ENCODE measurements around the gene NLRP9.
"Not testable (repeated sequence)": the region's sequence is repeated elsewhere in the genome, so short reads cannot be mapped to it uniquely, and the experiment has no call there.

The NLRP9 gene

DNA sequence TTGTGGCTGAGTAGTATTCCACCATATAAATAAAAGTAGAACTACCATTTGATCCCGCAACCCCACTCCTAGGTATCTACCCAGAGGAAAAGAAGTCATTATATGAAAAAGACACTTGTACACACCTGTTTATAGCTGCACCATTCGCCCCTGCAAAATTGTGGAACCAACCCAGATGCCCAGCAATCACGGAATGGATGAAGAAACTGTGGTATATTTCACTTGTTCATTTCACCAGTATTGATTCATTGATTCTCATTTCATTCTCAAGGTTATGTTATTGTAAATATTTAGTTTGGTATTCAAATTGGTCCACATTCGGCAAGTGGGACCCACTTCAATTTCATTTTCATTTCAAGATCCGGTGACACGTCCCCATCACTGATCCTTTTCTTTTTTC is 12.5 kb upstream of the NLRP9 start:
- H3K27ac ChIP-seq = no peak overlapping the region
- TF ChIP-seq ZFX (IDR thresholded peaks at IDR 0.05; ENCODE audit: borderline replicate concordance) = no peak
- TF ChIP-seq, protein P1, sequence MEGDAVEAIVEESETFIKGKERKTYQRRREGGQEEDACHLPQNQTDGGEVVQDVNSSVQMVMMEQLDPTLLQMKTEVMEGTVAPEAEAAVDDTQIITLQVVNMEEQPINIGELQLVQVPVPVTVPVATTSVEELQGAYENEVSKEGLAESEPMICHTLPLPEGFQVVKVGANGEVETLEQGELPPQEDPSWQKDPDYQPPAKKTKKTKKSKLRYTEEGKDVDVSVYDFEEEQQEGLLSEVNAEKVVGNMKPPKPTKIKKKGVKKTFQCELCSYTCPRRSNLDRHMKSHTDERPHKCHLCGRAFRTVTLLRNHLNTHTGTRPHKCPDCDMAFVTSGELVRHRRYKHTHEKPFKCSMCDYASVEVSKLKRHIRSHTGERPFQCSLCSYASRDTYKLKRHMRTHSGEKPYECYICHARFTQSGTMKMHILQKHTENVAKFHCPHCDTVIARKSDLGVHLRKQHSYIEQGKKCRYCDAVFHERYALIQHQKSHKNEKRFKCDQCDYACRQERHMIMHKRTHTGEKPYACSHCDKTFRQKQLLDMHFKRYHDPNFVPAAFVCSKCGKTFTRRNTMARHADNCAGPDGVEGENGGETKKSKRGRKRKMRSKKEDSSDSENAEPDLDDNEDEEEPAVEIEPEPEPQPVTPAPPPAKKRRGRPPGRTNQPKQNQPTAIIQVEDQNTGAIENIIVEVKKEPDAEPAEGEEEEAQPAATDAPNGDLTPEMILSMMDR (IDR thresholded peaks at IDR 0.05) = no peak

DNA sequence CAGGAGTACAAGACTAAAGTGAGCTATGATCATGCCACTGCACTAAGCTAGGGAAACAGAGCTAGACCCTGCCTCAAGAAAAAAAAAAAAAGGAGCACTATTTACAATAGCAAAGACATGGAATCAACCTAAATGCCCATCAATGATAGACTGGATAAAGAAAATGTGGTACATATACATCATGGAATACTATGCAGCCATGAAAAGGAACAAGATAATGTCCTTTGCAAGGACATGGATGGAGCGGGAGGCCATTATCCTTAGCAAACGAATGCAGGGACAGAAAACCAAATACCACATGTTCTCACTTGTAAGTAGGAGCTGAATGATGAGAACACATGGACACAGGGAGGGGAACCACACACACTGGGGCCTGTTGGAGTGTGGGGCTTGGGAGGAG is 7.8 kb downstream of the NLRP9 start:
- H3K27ac ChIP-seq = not testable (repeated sequence)

DNA sequence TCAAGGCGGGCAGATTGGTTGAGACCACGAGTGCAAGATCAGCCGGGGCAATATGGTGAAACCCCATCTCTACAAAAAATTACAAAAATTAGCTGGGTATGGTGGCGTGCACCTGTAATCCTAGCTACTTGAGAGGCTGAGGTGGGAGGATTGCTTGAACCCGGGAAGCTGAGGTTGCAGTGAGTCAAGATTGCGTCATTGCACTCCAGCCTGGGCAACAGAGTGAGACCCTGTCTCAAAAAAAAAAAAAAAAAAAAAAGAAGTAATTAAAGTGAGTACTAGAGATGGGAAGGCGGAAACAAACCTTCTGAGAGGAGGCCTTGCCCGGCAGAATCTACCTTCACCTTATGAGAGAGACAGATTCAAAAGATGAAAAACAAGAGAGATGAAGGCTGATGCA is 14.7 kb downstream of the NLRP9 start:
- TF ChIP-seq, protein P1 (IDR thresholded peaks at IDR 0.05) = no peak

DNA sequence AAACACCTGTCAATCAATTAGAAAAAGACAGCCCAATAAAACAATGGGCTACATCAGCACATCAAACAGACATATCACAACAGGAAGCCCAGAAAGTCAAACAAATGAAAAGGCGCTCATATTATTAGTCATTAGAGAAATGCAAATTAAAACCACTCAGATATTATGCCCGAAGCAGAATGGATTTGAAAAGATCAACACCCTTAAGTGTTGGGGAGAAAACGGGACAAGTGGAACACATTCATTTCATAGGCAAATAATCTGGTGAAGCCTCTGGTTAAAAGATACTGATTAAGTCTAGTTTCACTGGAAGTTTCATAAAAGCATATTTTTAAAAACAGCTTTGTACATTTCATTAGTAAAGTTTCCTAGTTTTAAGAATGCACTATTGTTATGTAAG is 17.4 kb downstream of the NLRP9 start:
- no peak for TF ChIP-seq ZFX (IDR thresholded peaks at IDR 0.05; ENCODE audit: borderline replicate concordance)
- TF ChIP-seq, protein P1 (IDR thresholded peaks at IDR 0.05) = no peak
- H3K27ac ChIP-seq = no peak overlapping the region

More for the DNA sequence above, 14.7 kb downstream of the NLRP9 start:
- no peak overlapping the region for H3K27ac ChIP-seq

DNA sequence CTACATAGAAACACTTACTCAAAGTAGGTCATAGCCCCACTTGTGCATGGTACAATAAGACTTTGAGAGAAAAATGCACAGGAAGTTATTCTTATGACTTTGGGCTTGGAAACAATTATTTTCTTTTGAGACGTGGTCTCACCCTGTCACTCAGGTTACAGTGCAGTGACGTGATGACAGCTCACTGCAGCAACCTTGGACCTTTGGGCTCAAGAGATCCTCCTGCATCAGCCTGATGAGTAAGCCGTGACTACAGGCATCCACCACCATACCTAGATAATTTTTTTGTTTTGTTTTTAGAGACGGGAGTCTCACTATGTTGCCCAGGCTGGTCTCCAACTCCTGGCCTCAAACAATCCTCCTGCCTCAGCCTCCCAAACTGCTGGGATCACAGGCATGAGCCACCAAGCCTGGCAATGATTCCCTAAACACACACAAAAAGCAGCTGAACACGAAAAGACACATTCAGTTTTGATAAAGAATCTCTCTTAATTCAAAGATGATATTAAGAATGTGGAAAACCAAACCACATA is 17.9 kb downstream of the NLRP9 start:
- no peak for TF ChIP-seq ZFX (IDR thresholded peaks at IDR 0.05; ENCODE audit: borderline replicate concordance)
- TF ChIP-seq, protein P1 (IDR thresholded peaks at IDR 0.05) = no peak

DNA sequence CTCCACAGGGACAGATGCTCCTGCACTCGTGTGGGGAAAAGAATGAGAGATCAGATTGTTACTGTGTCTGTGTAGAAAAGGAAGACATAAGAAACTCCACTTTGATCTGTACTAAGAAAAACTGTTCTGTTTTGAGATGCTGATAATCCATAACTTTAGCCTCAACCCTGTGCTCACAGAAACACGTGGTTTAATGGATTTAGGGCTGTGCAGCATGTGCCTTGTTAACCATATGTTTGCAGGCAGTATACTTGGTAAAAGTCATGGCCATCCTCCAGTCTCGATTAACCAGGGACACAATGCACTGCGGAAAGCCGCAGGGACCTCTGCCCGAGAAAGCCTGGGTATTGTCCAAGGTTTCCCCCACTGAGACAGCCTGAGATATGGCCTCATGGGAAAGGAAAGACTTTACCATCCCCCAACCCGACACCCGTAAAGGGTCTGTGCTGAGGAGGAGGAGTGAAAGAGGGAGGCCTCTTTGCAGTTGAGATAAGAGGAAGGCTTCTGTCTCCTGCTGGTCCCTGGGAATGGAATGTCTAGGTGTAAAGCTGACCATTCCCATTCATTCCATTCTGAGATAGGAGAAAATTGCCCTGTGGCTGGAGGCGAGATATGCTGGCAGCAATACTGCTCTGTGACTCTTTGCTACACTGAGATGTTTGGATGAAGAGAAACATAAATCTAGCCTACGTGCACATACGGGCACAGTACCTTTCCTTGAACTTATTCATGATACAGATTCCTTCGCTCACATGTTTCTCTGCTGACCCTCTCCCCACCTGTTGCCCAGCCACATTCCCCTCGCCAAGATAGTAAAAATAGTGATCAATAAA is 20.1 kb downstream of the NLRP9 start:
- H3K27ac ChIP-seq = not testable (repeated sequence)

More for the DNA sequence above, 17.9 kb downstream of the NLRP9 start:
- H3K27ac ChIP-seq = no peak overlapping the region

DNA sequence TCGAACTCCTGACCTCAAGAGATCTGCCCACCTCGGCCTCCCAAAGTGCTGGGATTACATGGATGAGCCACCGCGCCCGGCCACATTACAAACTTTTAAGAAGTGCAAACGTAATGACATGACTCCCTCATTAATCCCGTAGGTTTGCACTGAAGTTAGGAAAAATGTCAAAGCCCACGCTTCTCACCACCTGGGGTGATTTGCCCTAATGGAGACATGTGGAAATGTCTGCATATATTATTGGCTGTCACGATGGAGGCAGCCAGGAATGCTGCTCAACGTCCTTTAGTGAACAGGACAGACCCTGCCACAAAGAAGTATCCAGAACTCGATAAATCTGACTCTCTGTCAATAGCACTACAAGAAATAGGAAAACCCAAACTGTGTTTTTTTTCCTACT is 21.0 kb downstream of the NLRP9 start:
- TF ChIP-seq, protein P1 (IDR thresholded peaks at IDR 0.05) = no peak
- no peak for TF ChIP-seq ZFX (IDR thresholded peaks at IDR 0.05; ENCODE audit: borderline replicate concordance)
- no peak overlapping the region for H3K27ac ChIP-seq

DNA sequence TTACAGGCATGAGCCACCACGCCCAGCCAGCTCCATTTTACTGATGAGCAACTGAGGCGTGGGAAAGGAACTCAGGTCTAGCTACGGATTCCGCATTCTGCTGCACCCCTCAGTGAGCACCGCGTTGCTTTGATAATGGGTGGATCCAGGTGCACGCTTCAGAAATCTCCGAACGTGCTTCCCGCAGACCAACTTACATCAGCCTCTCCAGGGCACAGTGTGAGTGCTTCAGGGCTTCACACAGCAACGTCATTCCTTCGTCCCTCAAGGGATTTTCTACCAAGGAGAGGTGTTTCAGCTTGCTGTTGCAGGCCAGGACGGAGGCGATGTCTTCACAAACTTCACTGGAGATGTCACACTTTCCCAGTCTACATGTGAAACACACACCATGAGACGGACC is 21.7 kb downstream of the NLRP9 start:
- no peak for TF ChIP-seq ZFX (IDR thresholded peaks at IDR 0.05; ENCODE audit: borderline replicate concordance)
- TF ChIP-seq, protein P1 (IDR thresholded peaks at IDR 0.05) = no peak

More for the DNA sequence above, 21.7 kb downstream of the NLRP9 start:
- H3K27ac ChIP-seq = no peak overlapping the region

All from 22Rv1 (cell line).